ENCODE data around the gene TF. TPM values are rescaled to one million over a fixed set of nuclear protein-coding genes. Genes with fewer than 3 reads are reported as not detected.

TF gene
- total RNA-seq, 1 donor from 2014 or later, result 2.3 TPM

- Mint-ChIP-seq H3K27me3 (ENCODE audit: unreplicated experiment) (no peaks in the 10 kb centered on the region), H3K9me3 (ENCODE audit: unreplicated experiment) (no peaks in the 10 kb centered on the region), H3K4me3 (ENCODE audit: unreplicated experiment) (no peak overlapping the region), H3K36me3 (ENCODE audit: unreplicated experiment) (no peaks in the 10 kb centered on the region), H3K27ac (ENCODE audit: unreplicated experiment) (no peak overlapping the region), H3K4me1 (ENCODE audit: low read depth, unreplicated experiment) (no peaks in the 10 kb centered on the region)
- TF ChIP-seq, protein P1, sequence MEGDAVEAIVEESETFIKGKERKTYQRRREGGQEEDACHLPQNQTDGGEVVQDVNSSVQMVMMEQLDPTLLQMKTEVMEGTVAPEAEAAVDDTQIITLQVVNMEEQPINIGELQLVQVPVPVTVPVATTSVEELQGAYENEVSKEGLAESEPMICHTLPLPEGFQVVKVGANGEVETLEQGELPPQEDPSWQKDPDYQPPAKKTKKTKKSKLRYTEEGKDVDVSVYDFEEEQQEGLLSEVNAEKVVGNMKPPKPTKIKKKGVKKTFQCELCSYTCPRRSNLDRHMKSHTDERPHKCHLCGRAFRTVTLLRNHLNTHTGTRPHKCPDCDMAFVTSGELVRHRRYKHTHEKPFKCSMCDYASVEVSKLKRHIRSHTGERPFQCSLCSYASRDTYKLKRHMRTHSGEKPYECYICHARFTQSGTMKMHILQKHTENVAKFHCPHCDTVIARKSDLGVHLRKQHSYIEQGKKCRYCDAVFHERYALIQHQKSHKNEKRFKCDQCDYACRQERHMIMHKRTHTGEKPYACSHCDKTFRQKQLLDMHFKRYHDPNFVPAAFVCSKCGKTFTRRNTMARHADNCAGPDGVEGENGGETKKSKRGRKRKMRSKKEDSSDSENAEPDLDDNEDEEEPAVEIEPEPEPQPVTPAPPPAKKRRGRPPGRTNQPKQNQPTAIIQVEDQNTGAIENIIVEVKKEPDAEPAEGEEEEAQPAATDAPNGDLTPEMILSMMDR (IDR thresholded peaks at IDR 0.05; ENCODE audit: partially characterized antibody, unreplicated experiment), result no peak
- no peak for DNase-seq
Observed at GRCh38 chr3:133701435-133702358, 44.5 kb upstream of the TF start.

DNA sequence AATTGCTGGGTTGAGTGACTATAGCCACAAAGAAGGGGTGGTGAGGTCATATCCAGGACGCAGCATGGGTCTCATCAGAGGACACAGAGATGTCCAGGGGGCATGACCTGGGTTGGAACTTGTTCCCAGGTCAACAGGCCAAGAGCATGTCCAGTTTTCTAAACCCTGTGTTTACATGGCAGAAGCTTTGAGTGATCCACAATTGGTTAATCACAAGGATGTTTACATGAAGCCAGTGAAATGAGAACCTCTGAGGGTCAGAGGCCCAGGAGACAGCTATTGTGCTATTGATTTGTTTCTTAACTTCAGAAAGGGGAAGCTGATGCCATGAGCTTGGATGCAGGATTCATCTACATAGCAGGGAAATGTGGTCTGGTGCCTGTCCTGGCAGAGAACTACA, 42.3 kb upstream of the TF start:
- TF ChIP-seq, protein P1 (IDR thresholded peaks at IDR 0.05; ENCODE audit: partially characterized antibody, unreplicated experiment), result no peak
- Mint-ChIP-seq H3K4me1 (ENCODE audit: low read depth, unreplicated experiment) (no peaks in the 10 kb centered on the region), H3K9me3 (ENCODE audit: unreplicated experiment) (no peaks in the 10 kb centered on the region), H3K36me3 (ENCODE audit: unreplicated experiment) (no peaks in the 10 kb centered on the region), H3K27me3 (ENCODE audit: unreplicated experiment) (no peaks in the 10 kb centered on the region), H3K27ac (ENCODE audit: unreplicated experiment) (no peak overlapping the region), H3K4me3 (ENCODE audit: unreplicated experiment) (no peak overlapping the region)
- DNase-seq, result no peak

DNA sequence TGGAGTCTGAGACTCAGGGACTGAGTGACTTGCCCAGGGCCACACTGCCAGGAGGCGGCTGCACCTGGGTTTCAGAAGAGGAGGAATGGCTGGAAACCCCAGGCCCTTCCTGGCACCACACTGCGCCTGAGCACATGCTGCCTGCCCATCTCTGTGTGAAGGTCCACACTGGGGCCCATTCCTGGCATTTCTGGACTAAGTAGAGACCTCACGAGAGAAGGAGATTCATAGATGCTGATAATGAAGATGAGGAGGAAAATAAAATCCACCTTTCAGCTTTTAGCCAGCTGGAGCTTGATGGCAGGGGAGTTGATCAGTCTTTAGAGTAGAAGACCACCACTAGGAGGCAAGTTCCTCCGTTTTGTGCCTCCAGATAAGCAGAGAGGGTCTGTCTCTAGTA, 40.2 kb upstream of the TF start:
- DNase-seq, result no peak
- Mint-ChIP-seq H3K36me3 (ENCODE audit: unreplicated experiment) (peaks cover 4% of the 10 kb centered on the region), H3K4me3 (ENCODE audit: unreplicated experiment) (no peak overlapping the region), H3K4me1 (ENCODE audit: low read depth, unreplicated experiment) (no peaks in the 10 kb centered on the region), H3K9me3 (ENCODE audit: unreplicated experiment) (no peaks in the 10 kb centered on the region), H3K27ac (ENCODE audit: unreplicated experiment) (no peak overlapping the region), H3K27me3 (ENCODE audit: unreplicated experiment) (no peaks in the 10 kb centered on the region)
- TF ChIP-seq, protein P1 (IDR thresholded peaks at IDR 0.05; ENCODE audit: partially characterized antibody, unreplicated experiment), result no peak

- H3K27ac Mint-ChIP-seq (ENCODE audit: unreplicated experiment), result no peak overlapping the region
- H3K36me3 Mint-ChIP-seq (ENCODE audit: unreplicated experiment), result peaks cover 6% of the 10 kb centered on the region
- no peaks in the 10 kb centered on the region for H3K4me1 Mint-ChIP-seq (ENCODE audit: low read depth, unreplicated experiment)
Observed at GRCh38 chr3:133709139-133709750, 36.9 kb upstream of the TF start.

More at GRCh38 chr3:133709139-133709750, 36.9 kb upstream of the TF start:
- DNase-seq, result no peak
- Mint-ChIP-seq H3K9me3 (ENCODE audit: unreplicated experiment) (peaks cover 1% of the 10 kb centered on the region), H3K4me3 (ENCODE audit: unreplicated experiment) (no peak overlapping the region), H3K27me3 (ENCODE audit: unreplicated experiment) (peaks cover 5% of the 10 kb centered on the region)
- TF ChIP-seq, protein P1 (IDR thresholded peaks at IDR 0.05; ENCODE audit: partially characterized antibody, unreplicated experiment), result no peak

Data from glutamatergic neuron (in vitro differentiated cells).